Measurements from ENCODE around the gene EOMES. TPM values are rescaled to one million over a fixed set of nuclear protein-coding genes. Genes with fewer than 3 reads are reported as not detected.

The EOMES gene
- total RNA-seq, 1 experiment from 2014 or later, result 0.47 TPM

- no peak overlapping the region for H2AFZ ChIP-seq (ENCODE audit: low read length)
- no peak overlapping the region for H3K27ac ChIP-seq (ENCODE audit: low read length)
- no peak for DNase-seq
- H3K36me3 ChIP-seq (ENCODE audit: low read depth, low read length), result no peaks in the 10 kb centered on the region
- no peaks in the 10 kb centered on the region for H3K9me3 ChIP-seq (ENCODE audit: low read length)
- no peak overlapping the region for H3K4me2 ChIP-seq (ENCODE audit: low read length)
- ChIA-PET CTCF (no interaction called here), POLR2A (ENCODE audit: unreplicated experiment) (no interaction called here)
- no peaks in the 10 kb centered on the region for H3K9me2 ChIP-seq (replicated peaks; ENCODE audit: low read length)
- H3K27me3 ChIP-seq (ENCODE audit: low read length), result peaks cover 6% of the 10 kb centered on the region
- H3F3A ChIP-seq (ENCODE audit: low read length, unreplicated experiment), result no peaks in the 10 kb centered on the region
- H3K9ac ChIP-seq (ENCODE audit: low read length), result no peak overlapping the region
- H3K79me2 ChIP-seq (ENCODE audit: low read length), result no peaks in the 10 kb centered on the region
- peaks cover 17% of the 10 kb centered on the region; the same call in 1 of the 2 replicates for H3K4me1 ChIP-seq (ENCODE audit: insufficient read depth, low read length)
- intact Hi-C loops (cut with micrococcal nuclease), result loop anchor here (10.0 kb wide), 1 partner anchor 165 kb away; no protein-coding TSS in a partner anchor
- H3K4me3 ChIP-seq (ENCODE audit: low read length), result no peak overlapping the region
- no TSS peak for BruUV-seq (replicated peaks)
- no peaks in the 10 kb centered on the region for H4K20me1 ChIP-seq (ENCODE audit: low read length)
- no peak for ATAC-seq
- TF ChIP-seq EZH2phosphoT487 (IDR thresholded peaks at IDR 0.05; ENCODE audit: borderline replicate concordance, low read length) (no peak), EZH2 (IDR thresholded peaks at IDR 0.05; ENCODE audit: low read length, unreplicated experiment) (no peak)
Measured at GRCh38 chr3:27719314-27720003, 2.7 kb downstream of the EOMES start.

- H3K9me2 ChIP-seq (replicated peaks; ENCODE audit: low read length), result no peaks in the 10 kb centered on the region
- no peaks in the 10 kb centered on the region for H3F3A ChIP-seq (ENCODE audit: low read length, unreplicated experiment)
- intact Hi-C loops (cut with micrococcal nuclease), result loop anchor here (10.0 kb wide), 1 partner anchor 166 kb away; no protein-coding TSS in a partner anchor
- H3K36me3 ChIP-seq (ENCODE audit: low read depth, low read length), result no peaks in the 10 kb centered on the region
- no peak for ATAC-seq
- no TSS peak for BruUV-seq (replicated peaks)
- H3K9me3 ChIP-seq (ENCODE audit: low read length), result no peaks in the 10 kb centered on the region
- no peak overlapping the region for H2AFZ ChIP-seq (ENCODE audit: low read length)
- no peaks in the 10 kb centered on the region for H3K79me2 ChIP-seq (ENCODE audit: low read length)
- no peak overlapping the region for H3K9ac ChIP-seq (ENCODE audit: low read length)
- peaks cover 17% of the 10 kb centered on the region; the same call in 1 of the 2 replicates for H3K4me1 ChIP-seq (ENCODE audit: insufficient read depth, low read length)
- TF ChIP-seq CTCF (conservative IDR thresholded peaks at IDR 0.05; ENCODE audit: low read depth, low read length) (no peak), EZH2 (IDR thresholded peaks at IDR 0.05; ENCODE audit: low read length, unreplicated experiment) (no peak)
- H3K27me3 ChIP-seq (ENCODE audit: low read length), result peaks cover 16% of the 10 kb centered on the region
- no peak overlapping the region for H3K27ac ChIP-seq (ENCODE audit: low read length)
- no peak overlapping the region for H3K4me2 ChIP-seq (ENCODE audit: low read length)
- CTCF ChIA-PET, result interaction anchor here (0.6 kb wide), 1 partner anchor 18 kb away, joined by 3 read pairs; no protein-coding TSS in a partner anchor
- H4K20me1 ChIP-seq (ENCODE audit: low read length), result no peaks in the 10 kb centered on the region
- no peak overlapping the region for H3K4me3 ChIP-seq (ENCODE audit: low read length)
- DNase-seq, result no peak
- POLR2A ChIA-PET (ENCODE audit: unreplicated experiment), result no interaction called here
Measured at GRCh38 chr3:27718459-27718858, 3.7 kb downstream of the EOMES start.

GRCh38 chr3:27717200-27717852 is 4.8 kb downstream of the EOMES start:
- peaks cover 12% of the 10 kb centered on the region for H3K27me3 ChIP-seq (ENCODE audit: low read length)
- H3K27ac ChIP-seq (ENCODE audit: low read length), result no peak overlapping the region
- no peak overlapping the region for H3K4me3 ChIP-seq (ENCODE audit: low read length)
- no peak overlapping the region for H3K9ac ChIP-seq (ENCODE audit: low read length)
- peaks cover 17% of the 10 kb centered on the region; the same call in 1 of the 2 replicates for H3K4me1 ChIP-seq (ENCODE audit: insufficient read depth, low read length)
- no peaks in the 10 kb centered on the region for H3K9me3 ChIP-seq (ENCODE audit: low read length)
- no peaks in the 10 kb centered on the region for H3K36me3 ChIP-seq (ENCODE audit: low read depth, low read length)
- H3K4me2 ChIP-seq (ENCODE audit: low read length), result no peak overlapping the region
- no peak overlapping the region for H2AFZ ChIP-seq (ENCODE audit: low read length)
- ChIA-PET CTCF (no interaction called here), POLR2A (ENCODE audit: unreplicated experiment) (no interaction called here)
- H3K9me2 ChIP-seq (replicated peaks; ENCODE audit: low read length), result no peaks in the 10 kb centered on the region
- H3F3A ChIP-seq (ENCODE audit: low read length, unreplicated experiment), result no peaks in the 10 kb centered on the region
- intact Hi-C loops (cut with micrococcal nuclease), result loop anchor here (10.0 kb wide), 1 partner anchor 167 kb away; no protein-coding TSS in a partner anchor
- no peak for ATAC-seq
- H3K79me2 ChIP-seq (ENCODE audit: low read length), result no peaks in the 10 kb centered on the region
- BruUV-seq (replicated peaks), result no TSS peak
- TF ChIP-seq EZH2phosphoT487 (IDR thresholded peaks at IDR 0.05; ENCODE audit: borderline replicate concordance, low read length) (no peak), EZH2 (IDR thresholded peaks at IDR 0.05; ENCODE audit: low read length, unreplicated experiment) (no peak)
- DNase-seq, result no peak
- H4K20me1 ChIP-seq (ENCODE audit: low read length), result no peaks in the 10 kb centered on the region

All from PC-3 (cell line).